Activated CD4-positive, CD25-positive, alpha-beta regulatory T cell (primary cell): ENCODE measurements around the gene ADGRG3.

Source experiments
- DNase-seq, 4 experiments: peaks; one replicate each; lab custom pipeline; 2025; lab: John Stamatoyannopoulos, UW

Gene ADGRG3

GRCh38 chr16:57736419-57737351 lies 68.6 kb downstream of the ADGRG3 start:
- DNase-seq: no peak

GRCh38 chr16:57738844-57739243 lies 70.7 kb downstream of the ADGRG3 start:
- DNase-seq: no peak
